ENCODE measurements around the gene NCL. TPM values are rescaled to one million over a fixed set of nuclear protein-coding genes. Genes with fewer than 3 reads are reported as not detected.

Gene NCL
- polyA plus RNA-seq, 1 donor from 2014 or later = 101 TPM

GRCh38 chr2:231467016-231467545 is 2.8 kb upstream of the NCL start:
- H3K4me3 ChIP-seq (ENCODE audit: low read length) = no peak overlapping the region
- H2AFZ ChIP-seq (ENCODE audit: low read depth, low read length) = no peak overlapping the region
- no peaks in the 10 kb centered on the region for H3K27me3 ChIP-seq (ENCODE audit: insufficient read depth, low read depth, low read length)
- peaks cover 17% of the 10 kb centered on the region for H3K79me2 ChIP-seq (replicated peaks; ENCODE audit: insufficient read depth, low read length)
- no peaks in the 10 kb centered on the region for H3K9me3 ChIP-seq (ENCODE audit: low read length)
- H3K27ac ChIP-seq (ENCODE audit: low read length) = no peak overlapping the region
- H3K4me2 ChIP-seq (ENCODE audit: low read length) = no peak overlapping the region
- H3K9ac ChIP-seq (ENCODE audit: low read length) = no peak overlapping the region
- TF ChIP-seq REST (IDR thresholded peaks at IDR 0.05; ENCODE audit: borderline replicate concordance) = no peak
- TF ChIP-seq TAF1 (IDR thresholded peaks at IDR 0.05; ENCODE audit: low read depth) = no peak
- peaks cover 4% of the 10 kb centered on the region for H3K36me3 ChIP-seq (ENCODE audit: insufficient read depth, low read length)
- H3F3A ChIP-seq (ENCODE audit: insufficient read depth, low read length, poor library complexity, severe bottlenecking) = no peaks in the 10 kb centered on the region
- peaks cover 20% of the 10 kb centered on the region for H4K20me1 ChIP-seq (ENCODE audit: insufficient read depth)
- H3K9me2 ChIP-seq (ENCODE audit: insufficient read depth, low read length) = no peaks in the 10 kb centered on the region

- H3K4me2 ChIP-seq (ENCODE audit: low read length) = peak overlapping the region; percentile 58
- H2AFZ ChIP-seq (ENCODE audit: low read depth, low read length) = peak overlapping the region; percentile 100
Observed at GRCh38 chr2:231464576-231465540, 574 bp upstream of the NCL start.

More at GRCh38 chr2:231464576-231465540, 574 bp upstream of the NCL start:
- H3K27ac ChIP-seq (ENCODE audit: low read length) = peak overlapping the region; percentile 98
- H3K36me3 ChIP-seq (ENCODE audit: insufficient read depth, low read length) = peaks cover 18% of the 10 kb centered on the region
- no peaks in the 10 kb centered on the region for H3K9me3 ChIP-seq (ENCODE audit: low read length)
- H3F3A ChIP-seq (ENCODE audit: insufficient read depth, low read length, poor library complexity, severe bottlenecking) = no peaks in the 10 kb centered on the region
- H3K27me3 ChIP-seq (ENCODE audit: insufficient read depth, low read depth, low read length) = no peaks in the 10 kb centered on the region
- peaks cover 27% of the 10 kb centered on the region for H4K20me1 ChIP-seq (ENCODE audit: insufficient read depth)
- TF ChIP-seq EZH2 (IDR thresholded peaks at IDR 0.05; ENCODE audit: borderline replicate concordance, insufficient read depth, low read length, poor library complexity, severe bottlenecking) (no peak), RAD21 (conservative IDR thresholded peaks at IDR 0.05) (no peak), EP300 (conservative IDR thresholded peaks at IDR 0.05; ENCODE audit: poor library complexity, severe bottlenecking) (peak; percentile 8), CTCF (IDR thresholded peaks at IDR 0.05; ENCODE audit: poor library complexity, severe bottlenecking) (peak; percentile 20), POLR2AphosphoS5 (IDR thresholded peaks at IDR 0.05) (peak; percentile 69), MXI1 (conservative IDR thresholded peaks at IDR 0.05; ENCODE audit: poor library complexity, severe bottlenecking) (peak; percentile 8), SMC3 (conservative IDR thresholded peaks at IDR 0.05; ENCODE audit: poor library complexity) (peak; percentile 40), TAF1 (IDR thresholded peaks at IDR 0.05; ENCODE audit: low read depth) (peak; percentile 47), REST (IDR thresholded peaks at IDR 0.05; ENCODE audit: borderline replicate concordance) (no peak)
- peak overlapping the region; percentile 96 for H3K9ac ChIP-seq (ENCODE audit: low read length)
- no peaks in the 10 kb centered on the region for H3K9me2 ChIP-seq (ENCODE audit: insufficient read depth, low read length)
- H3K79me2 ChIP-seq (replicated peaks; ENCODE audit: insufficient read depth, low read length) = peaks cover 27% of the 10 kb centered on the region
- peak overlapping the region; percentile 99 for H3K4me3 ChIP-seq (ENCODE audit: low read length)

Data from neural cell (in vitro differentiated cells).